ENCODE data around the gene MEGF10. TPM values are rescaled to one million over a fixed set of nuclear protein-coding genes. Genes with fewer than 3 reads are reported as not detected.
"Not testable (repeated sequence)": the region's sequence is repeated elsewhere in the genome, so short reads cannot be mapped to it uniquely, and the experiment has no call there.

MEGF10 gene
- total RNA-seq = under 0.01 TPM

- H3K4me1 ChIP-seq (ENCODE audit: insufficient read depth, low read length) = no peaks in the 10 kb centered on the region
- no peak within 1 kb of the TSS for H3K4me3 ChIP-seq (ENCODE audit: low read length)
- H3K27me3 ChIP-seq (ENCODE audit: insufficient read depth, low read length) = peaks cover 77% of the 10 kb centered on the region
- peaks cover 5% of the 10 kb centered on the region for H3K9me3 ChIP-seq (ENCODE audit: low read depth, low read length)
Measured at GRCh38 chr5:127290019-127290945, at the start of gene MEGF10. Gene MEGF10, plus strand, starts transcription at chr5:127290796. Its CDS starts 40,513 bp downstream, at chr5:127331309.

- no peak overlapping the region for H3K4me3 ChIP-seq (ENCODE audit: low read length)
- peaks cover 3% of the 10 kb centered on the region for H3K27me3 ChIP-seq (ENCODE audit: insufficient read depth, low read length)
- H3K4me1 ChIP-seq (ENCODE audit: insufficient read depth, low read length) = no peaks in the 10 kb centered on the region
- peaks cover 7% of the 10 kb centered on the region for H3K9me3 ChIP-seq (ENCODE audit: low read depth, low read length)
Measured at GRCh38 chr5:127243011-127243410, 47.6 kb upstream of the MEGF10 start.

GRCh38 chr5:127254729-127255284, 35.8 kb upstream of the MEGF10 start:
- no peak overlapping the region for H3K4me3 ChIP-seq (ENCODE audit: low read length)

DNA sequence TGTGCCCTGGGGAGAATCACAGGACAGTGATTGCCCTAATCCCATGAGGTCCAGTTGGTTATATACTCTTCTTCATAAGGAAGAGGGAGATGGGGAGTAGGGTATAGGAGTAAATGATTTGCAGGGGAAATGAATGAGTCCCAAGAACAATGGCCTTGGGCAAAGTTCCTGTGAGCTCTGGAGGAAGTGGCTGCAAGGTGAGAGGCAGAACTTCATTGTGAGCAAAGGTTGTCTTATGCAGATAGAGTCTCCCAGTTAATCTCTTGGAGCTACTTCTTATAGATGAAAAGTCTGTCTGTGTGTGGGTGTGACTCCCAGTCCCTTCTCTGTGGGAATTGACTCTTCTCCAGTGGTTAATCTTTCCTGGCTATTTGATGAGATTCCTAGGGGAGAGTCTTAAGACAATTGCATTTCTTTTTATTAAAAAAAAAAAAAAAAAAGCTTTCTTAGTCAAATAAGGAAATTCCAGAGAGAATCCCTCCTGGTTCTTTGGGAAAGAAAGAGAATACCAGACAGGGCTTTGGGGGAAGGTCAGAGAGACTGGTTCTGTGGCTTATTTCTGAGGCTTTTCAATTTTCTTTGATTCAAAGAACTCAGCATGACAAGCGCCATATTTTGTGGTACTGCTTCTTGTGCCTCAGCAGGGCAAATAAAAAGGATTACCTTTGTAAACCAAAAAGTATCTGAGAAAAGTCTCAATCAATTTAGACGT, 33.6 kb upstream of the MEGF10 start:
- H3K4me1 ChIP-seq (ENCODE audit: insufficient read depth, low read length) = no peaks in the 10 kb centered on the region
- H3K4me3 ChIP-seq (ENCODE audit: low read length) = no peak overlapping the region
- no peaks in the 10 kb centered on the region for H3K27me3 ChIP-seq (ENCODE audit: insufficient read depth, low read length)
- peaks cover 4% of the 10 kb centered on the region for H3K9me3 ChIP-seq (ENCODE audit: low read depth, low read length)

More at GRCh38 chr5:127254729-127255284, 35.8 kb upstream of the MEGF10 start:
- H3K4me1 ChIP-seq (ENCODE audit: insufficient read depth, low read length) = no peaks in the 10 kb centered on the region
- H3K27me3 ChIP-seq (ENCODE audit: insufficient read depth, low read length) = peaks cover 2% of the 10 kb centered on the region
- peaks cover 6% of the 10 kb centered on the region for H3K9me3 ChIP-seq (ENCODE audit: low read depth, low read length)

DNA sequence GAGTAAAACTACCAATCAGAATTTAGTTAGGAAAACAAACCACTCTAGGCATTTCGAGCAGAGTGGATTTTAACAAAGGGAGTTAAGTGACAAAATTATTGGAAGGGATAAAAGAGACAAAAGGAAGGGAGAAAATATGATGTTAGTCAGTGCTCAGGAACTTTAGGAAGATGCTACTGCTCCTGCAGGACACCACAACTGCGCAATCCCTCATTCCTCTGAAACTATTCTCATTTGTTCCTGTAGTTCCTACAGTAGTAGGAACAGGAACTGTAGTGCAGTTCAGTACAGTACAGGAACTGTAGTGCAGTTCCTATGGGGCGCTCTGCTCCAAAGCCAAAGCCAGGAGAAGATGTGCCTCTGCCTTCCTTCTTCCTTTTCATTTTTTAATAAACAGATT, 29.9 kb upstream of the MEGF10 start:
- H3K4me1 ChIP-seq (ENCODE audit: insufficient read depth, low read length) = no peaks in the 10 kb centered on the region
- H3K9me3 ChIP-seq (ENCODE audit: low read depth, low read length) = no peaks in the 10 kb centered on the region
- H3K4me3 ChIP-seq (ENCODE audit: low read length) = no peak overlapping the region
- no peaks in the 10 kb centered on the region for H3K27me3 ChIP-seq (ENCODE audit: insufficient read depth, low read length)

GRCh38 chr5:127265473-127265872, 25.1 kb upstream of the MEGF10 start:
- not testable (repeated sequence) for H3K4me3 ChIP-seq (ENCODE audit: low read length); H3K27me3 ChIP-seq (ENCODE audit: insufficient read depth, low read length); H3K4me1 ChIP-seq (ENCODE audit: insufficient read depth, low read length); H3K9me3 ChIP-seq (ENCODE audit: low read depth, low read length)

DNA sequence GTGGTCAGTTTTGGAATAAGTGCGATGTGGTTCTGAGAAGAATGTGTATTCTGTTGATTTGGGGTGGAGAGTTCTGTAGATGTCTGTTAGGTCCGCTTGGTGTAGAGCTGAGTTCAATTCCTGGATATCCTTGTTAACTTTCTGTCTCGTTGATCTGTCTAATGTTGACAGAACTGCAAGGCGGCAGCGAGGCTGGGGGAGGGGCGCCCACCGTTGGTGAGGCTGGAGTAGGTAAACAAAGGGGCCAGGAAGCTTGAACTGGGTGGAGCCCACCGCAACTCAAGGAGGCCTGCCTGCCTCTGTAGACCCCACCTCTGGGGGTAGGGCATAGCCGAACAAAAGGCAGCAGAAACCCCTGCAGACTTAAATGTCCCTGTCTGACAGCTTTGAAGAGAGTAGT, 22.3 kb upstream of the MEGF10 start:
- H3K4me3 ChIP-seq (ENCODE audit: low read length); H3K27me3 ChIP-seq (ENCODE audit: insufficient read depth, low read length); H3K9me3 ChIP-seq (ENCODE audit: low read depth, low read length); H3K4me1 ChIP-seq (ENCODE audit: insufficient read depth, low read length): not testable (repeated sequence)

- H3K4me1 ChIP-seq (ENCODE audit: insufficient read depth, low read length); H3K27me3 ChIP-seq (ENCODE audit: insufficient read depth, low read length); H3K4me3 ChIP-seq (ENCODE audit: low read length); H3K9me3 ChIP-seq (ENCODE audit: low read depth, low read length): not testable (repeated sequence)
Measured at GRCh38 chr5:127270713-127271112, 19.9 kb upstream of the MEGF10 start.

GRCh38 chr5:127275641-127276193, 14.9 kb upstream of the MEGF10 start:
- no peaks in the 10 kb centered on the region for H3K4me1 ChIP-seq (ENCODE audit: insufficient read depth, low read length)
- H3K9me3 ChIP-seq (ENCODE audit: low read depth, low read length) = no peaks in the 10 kb centered on the region
- no peak overlapping the region for H3K4me3 ChIP-seq (ENCODE audit: low read length)
- H3K27me3 ChIP-seq (ENCODE audit: insufficient read depth, low read length) = peaks cover 6% of the 10 kb centered on the region

DNA sequence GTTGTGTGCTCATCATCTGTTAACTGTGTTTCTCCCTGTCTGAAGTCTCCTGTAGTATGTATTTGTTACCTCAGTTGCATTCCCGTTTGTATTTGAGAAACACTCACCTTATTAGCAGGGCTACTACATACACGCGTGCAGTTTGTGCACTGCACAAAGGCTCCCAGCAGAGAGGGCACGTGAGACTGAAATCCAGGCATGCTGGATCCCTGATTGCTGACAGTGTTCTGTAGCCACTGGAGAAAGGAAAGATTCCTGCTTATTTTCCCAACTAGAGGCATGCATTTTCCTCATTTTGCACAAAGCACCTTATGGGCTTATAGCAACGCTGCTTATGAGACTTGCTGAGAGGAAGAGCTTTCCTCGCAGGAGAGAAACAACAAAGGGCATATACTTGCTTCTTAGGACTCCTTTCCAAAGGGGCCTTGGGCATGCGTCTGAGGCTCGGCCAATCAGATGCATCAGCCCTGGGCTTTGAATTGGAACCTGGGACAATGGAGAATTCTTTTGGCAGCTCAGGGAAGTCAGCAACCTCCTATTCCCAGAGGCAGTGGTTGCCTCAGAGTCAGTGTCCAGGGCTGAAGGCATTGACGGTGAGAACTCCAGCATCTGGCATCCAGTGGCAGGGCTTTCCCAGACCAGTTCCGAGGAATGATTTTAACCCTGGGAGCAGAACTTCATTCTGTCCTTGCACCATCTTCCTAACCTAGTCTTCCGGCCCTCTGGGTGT, 9.9 kb upstream of the MEGF10 start:
- H3K4me3 ChIP-seq (ENCODE audit: low read length) = no peak overlapping the region
- H3K9me3 ChIP-seq (ENCODE audit: low read depth, low read length) = no peaks in the 10 kb centered on the region
- peaks cover 9% of the 10 kb centered on the region for H3K27me3 ChIP-seq (ENCODE audit: insufficient read depth, low read length)
- H3K4me1 ChIP-seq (ENCODE audit: insufficient read depth, low read length) = no peaks in the 10 kb centered on the region

DNA sequence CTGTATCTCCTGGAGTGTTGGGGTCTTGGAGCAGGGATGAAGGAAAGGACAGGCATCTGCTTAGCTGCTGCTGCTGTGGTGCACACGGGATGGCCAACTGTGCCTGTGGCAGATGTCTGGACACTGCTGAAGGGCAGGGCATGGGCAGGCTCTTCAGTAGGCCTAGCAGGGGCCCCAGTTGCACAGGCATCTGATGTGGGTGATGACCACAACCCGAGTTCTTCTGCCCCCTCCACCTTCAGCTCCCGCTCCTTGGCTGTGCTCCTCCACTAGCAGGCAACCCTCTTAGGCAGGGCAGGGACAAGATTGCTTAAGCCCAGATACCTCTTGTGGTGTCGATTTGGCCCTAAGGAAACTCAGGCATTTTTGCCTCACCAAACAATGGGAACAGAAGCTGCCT, 9.0 kb upstream of the MEGF10 start:
- no peaks in the 10 kb centered on the region for H3K9me3 ChIP-seq (ENCODE audit: low read depth, low read length)
- no peak overlapping the region for H3K4me3 ChIP-seq (ENCODE audit: low read length)

GRCh38 chr5:127288676-127289075, 1.9 kb upstream of the MEGF10 start:
- Histone ChIP-seq H3K9me3 (ENCODE audit: low read depth, low read length) (peaks cover 5% of the 10 kb centered on the region), H3K4me1 (ENCODE audit: insufficient read depth, low read length) (no peaks in the 10 kb centered on the region), H3K27me3 (ENCODE audit: insufficient read depth, low read length) (peaks cover 77% of the 10 kb centered on the region), H3K4me3 (ENCODE audit: low read length) (no peak overlapping the region)

More for the DNA sequence above, 9.0 kb upstream of the MEGF10 start:
- H3K27me3 ChIP-seq (ENCODE audit: insufficient read depth, low read length) = peaks cover 15% of the 10 kb centered on the region
- H3K4me1 ChIP-seq (ENCODE audit: insufficient read depth, low read length) = no peaks in the 10 kb centered on the region

- Histone ChIP-seq H3K27me3 (ENCODE audit: insufficient read depth, low read length) (peaks cover 72% of the 10 kb centered on the region), H3K4me1 (ENCODE audit: insufficient read depth, low read length) (no peaks in the 10 kb centered on the region)
Measured at GRCh38 chr5:127290946-127291693, 524 bp downstream of the MEGF10 start.

More at GRCh38 chr5:127290946-127291693, 524 bp downstream of the MEGF10 start:
- Histone ChIP-seq H3K9me3 (ENCODE audit: low read depth, low read length) (peaks cover 5% of the 10 kb centered on the region), H3K4me3 (ENCODE audit: low read length) (no peak overlapping the region)
